Erythroblast (primary cell): Measurements from ENCODE around the gene OR2W3.

Source experiments
- GATA1 ChIP-seq: IDR thresholded peaks from 2 replicates; pipeline ENCODE4 v1.6.1; 2011; ENCODE audit warnings: low read depth, mild to moderate bottlenecking, control low read depth, low read length, moderate library complexity
- POLR2A ChIP-seq: IDR thresholded peaks from 2 replicates; pipeline ENCODE4 v1.6.1; 2011; ENCODE audit warnings: mild to moderate bottlenecking, low read length

- TF ChIP-seq POLR2A (no peak), GATA1 (no peak)
These were observed 47.0 kb upstream of the OR2W3 start for GRCh38 chr1:247848346-247848745.
